Measurements from ENCODE around the gene ZFP36L2. TPM values are rescaled to one million over a fixed set of nuclear protein-coding genes. Genes with fewer than 3 reads are reported as not detected.

The ZFP36L2 gene, protein sequence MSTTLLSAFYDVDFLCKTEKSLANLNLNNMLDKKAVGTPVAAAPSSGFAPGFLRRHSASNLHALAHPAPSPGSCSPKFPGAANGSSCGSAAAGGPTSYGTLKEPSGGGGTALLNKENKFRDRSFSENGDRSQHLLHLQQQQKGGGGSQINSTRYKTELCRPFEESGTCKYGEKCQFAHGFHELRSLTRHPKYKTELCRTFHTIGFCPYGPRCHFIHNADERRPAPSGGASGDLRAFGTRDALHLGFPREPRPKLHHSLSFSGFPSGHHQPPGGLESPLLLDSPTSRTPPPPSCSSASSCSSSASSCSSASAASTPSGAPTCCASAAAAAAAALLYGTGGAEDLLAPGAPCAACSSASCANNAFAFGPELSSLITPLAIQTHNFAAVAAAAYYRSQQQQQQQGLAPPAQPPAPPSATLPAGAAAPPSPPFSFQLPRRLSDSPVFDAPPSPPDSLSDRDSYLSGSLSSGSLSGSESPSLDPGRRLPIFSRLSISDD
- 71.1 TPM for polyA plus RNA-seq (2013, experiment 1 of 2)
- 70.6 TPM for polyA plus RNA-seq (2013, experiment 2 of 2)

DNA sequence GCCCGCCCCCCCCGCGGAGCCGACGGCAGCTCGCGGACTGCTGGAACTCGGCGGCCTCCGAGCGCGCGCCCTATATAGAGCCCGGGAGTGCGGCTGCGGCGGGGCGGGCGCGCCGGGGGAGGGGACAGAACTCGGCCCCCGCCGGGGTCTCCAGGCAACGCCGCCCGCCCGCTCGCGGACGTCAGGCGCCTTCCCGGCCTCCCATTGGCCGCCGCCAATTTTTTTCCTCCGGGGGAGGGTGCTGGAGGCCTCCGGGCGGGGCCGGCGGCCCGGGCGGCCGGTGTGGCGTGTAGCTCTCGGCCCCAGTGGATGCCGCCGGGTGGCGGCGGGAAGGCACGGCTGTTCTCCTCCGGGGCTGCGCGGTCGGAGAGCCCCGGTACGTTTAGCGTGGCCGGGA is at the start of gene ZFP36L2:
Gene ZFP36L2 (minus strand): TSS at position 49 of the 397 bp plus-strand sequence. CDS start 291 bp downstream, outside the sequence.
- Histone ChIP-seq H4K5ac (ENCODE audit: low read length) (no peak within 1 kb of the TSS), H2BK5ac (ENCODE audit: low read length) (peak within 1 kb of the TSS; percentile 91), H3K4me3 (ENCODE audit: low read length) (peak within 1 kb of the TSS; percentile 92), H3K9ac (ENCODE audit: low read length) (peak within 1 kb of the TSS; percentile 98), H3K4ac (ENCODE audit: low read depth, low read length) (peak within 1 kb of the TSS; percentile 88), H3K79me1 (ENCODE audit: low read length) (no peaks in the 10 kb centered on the region), H2AK5ac (ENCODE audit: low read length) (no peak within 1 kb of the TSS), H3K18ac (ENCODE audit: low read length) (peak within 1 kb of the TSS; percentile 99), H4K8ac (ENCODE audit: low read depth, low read length) (peak within 1 kb of the TSS; percentile 99), H2BK120ac (ENCODE audit: low read depth, low read length) (peak within 1 kb of the TSS; percentile 76), H2BK15ac (replicated peaks; ENCODE audit: low read depth) (no peak within 1 kb of the TSS), H3K23ac (ENCODE audit: low read length) (peak within 1 kb of the TSS; percentile 94), H3K79me2 (ENCODE audit: control insufficient read depth, insufficient read depth, low read length) (peaks cover 35% of the 10 kb centered on the region), H3K4me2 (ENCODE audit: low read length) (peak within 1 kb of the TSS; percentile 87), H3K36me3 (ENCODE audit: control insufficient read depth, insufficient read depth, low read length) (no peaks in the 10 kb centered on the region), H3K56ac (ENCODE audit: low read length) (peak within 1 kb of the TSS; percentile 98), H3K4me1 (ENCODE audit: control insufficient read depth, low read depth, low read length) (peaks cover 4% of the 10 kb centered on the region), H3K27ac (ENCODE audit: low read depth, low read length) (peak within 1 kb of the TSS; percentile 98), H3K27me3 (ENCODE audit: insufficient read depth, low read length, poor library complexity) (no peaks in the 10 kb centered on the region)
- no CpG with 5 or more reads among the region's 58 CpGs for WGBS (ENCODE audit: extremely low coverage, insufficient coverage, low lambda C conversion rate)
- DNase-seq, result peak; percentile 96

DNA sequence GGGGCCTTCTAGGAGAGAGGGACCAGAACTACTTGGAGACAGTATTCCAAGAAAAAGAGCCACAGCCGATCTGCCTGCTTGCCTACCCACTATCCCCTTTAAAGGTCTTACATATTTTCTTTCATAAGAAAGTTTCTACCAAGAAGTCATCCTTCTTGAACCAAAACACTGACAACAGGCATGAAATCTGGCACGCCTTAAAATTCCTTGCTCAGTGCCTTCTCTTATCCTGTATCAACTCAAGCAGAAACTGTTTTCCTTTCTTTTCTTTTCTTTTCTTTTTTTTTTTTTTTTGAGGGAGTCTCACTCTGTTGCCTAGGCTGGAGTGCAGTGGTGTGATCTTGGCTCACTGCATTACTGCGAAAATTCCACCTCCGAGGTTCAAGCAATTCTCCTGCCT is 48.3 kb upstream of the ZFP36L2 start:
- Histone ChIP-seq H2BK15ac (replicated peaks; ENCODE audit: low read depth) (no peak overlapping the region), H3K4me1 (ENCODE audit: control insufficient read depth, low read depth, low read length) (peaks cover 14% of the 10 kb centered on the region), H3K4me2 (ENCODE audit: low read length) (no peak overlapping the region), H2BK120ac (ENCODE audit: low read depth, low read length) (no peak overlapping the region), H4K8ac (ENCODE audit: low read depth, low read length) (no peak overlapping the region), H3K27me3 (ENCODE audit: insufficient read depth, low read length, poor library complexity) (no peaks in the 10 kb centered on the region), H4K5ac (ENCODE audit: low read length) (no peak overlapping the region), H3K9ac (ENCODE audit: low read length) (no peak overlapping the region), H3K56ac (ENCODE audit: low read length) (no peak overlapping the region), H3K4me3 (ENCODE audit: low read length) (no peak overlapping the region), H2BK5ac (ENCODE audit: low read length) (no peak overlapping the region), H2AK5ac (ENCODE audit: low read length) (no peak overlapping the region), H3K23ac (ENCODE audit: low read length) (no peak overlapping the region), H3K27ac (ENCODE audit: low read depth, low read length) (no peak overlapping the region), H3K79me2 (ENCODE audit: control insufficient read depth, insufficient read depth, low read length) (no peaks in the 10 kb centered on the region), H3K79me1 (ENCODE audit: low read length) (no peaks in the 10 kb centered on the region), H3K36me3 (ENCODE audit: control insufficient read depth, insufficient read depth, low read length) (no peaks in the 10 kb centered on the region), H3K18ac (ENCODE audit: low read length) (no peak overlapping the region), H3K4ac (ENCODE audit: low read depth, low read length) (no peak overlapping the region)
- no peak for DNase-seq
- no CpG with 5 or more reads among the region's 4 CpGs for WGBS (ENCODE audit: extremely low coverage, insufficient coverage, low lambda C conversion rate)

DNA sequence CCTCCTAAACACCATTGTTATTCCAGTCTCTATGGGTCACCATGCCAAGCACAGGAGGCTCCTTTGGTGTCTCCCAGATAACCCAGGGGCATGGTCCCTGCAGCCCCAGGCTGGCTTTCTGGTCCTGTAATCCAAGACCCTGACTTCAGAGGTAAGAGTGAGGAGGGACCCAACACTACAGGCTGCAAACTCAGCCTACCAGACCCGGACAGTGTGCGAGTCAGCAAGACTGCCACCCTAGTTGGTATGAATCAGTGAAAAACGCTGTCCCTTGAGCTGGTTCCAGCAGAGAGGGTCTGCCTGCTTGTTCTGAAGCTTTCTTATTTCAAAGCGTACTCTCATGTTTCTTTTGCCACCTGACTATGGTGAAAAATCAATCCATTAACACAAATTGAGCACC is 47.6 kb upstream of the ZFP36L2 start:
- Histone ChIP-seq H3K4me1 (ENCODE audit: control insufficient read depth, low read depth, low read length) (peaks cover 14% of the 10 kb centered on the region), H4K5ac (ENCODE audit: low read length) (no peak overlapping the region), H3K27ac (ENCODE audit: low read depth, low read length) (no peak overlapping the region), H2AK5ac (ENCODE audit: low read length) (no peak overlapping the region), H3K4ac (ENCODE audit: low read depth, low read length) (no peak overlapping the region), H2BK5ac (ENCODE audit: low read length) (no peak overlapping the region), H3K18ac (ENCODE audit: low read length) (no peak overlapping the region), H3K23ac (ENCODE audit: low read length) (no peak overlapping the region), H2BK15ac (replicated peaks; ENCODE audit: low read depth) (no peak overlapping the region), H3K79me1 (ENCODE audit: low read length) (no peaks in the 10 kb centered on the region), H3K27me3 (ENCODE audit: insufficient read depth, low read length, poor library complexity) (no peaks in the 10 kb centered on the region), H3K79me2 (ENCODE audit: control insufficient read depth, insufficient read depth, low read length) (no peaks in the 10 kb centered on the region), H3K56ac (ENCODE audit: low read length) (no peak overlapping the region), H2BK120ac (ENCODE audit: low read depth, low read length) (no peak overlapping the region), H3K36me3 (ENCODE audit: control insufficient read depth, insufficient read depth, low read length) (no peaks in the 10 kb centered on the region), H4K8ac (ENCODE audit: low read depth, low read length) (no peak overlapping the region), H3K9ac (ENCODE audit: low read length) (no peak overlapping the region), H3K4me3 (ENCODE audit: low read length) (no peak overlapping the region), H3K4me2 (ENCODE audit: low read length) (no peak overlapping the region)
- no CpG with 5 or more reads among the region's 4 CpGs for WGBS (ENCODE audit: extremely low coverage, insufficient coverage, low lambda C conversion rate)
- DNase-seq, result no peak

DNA sequence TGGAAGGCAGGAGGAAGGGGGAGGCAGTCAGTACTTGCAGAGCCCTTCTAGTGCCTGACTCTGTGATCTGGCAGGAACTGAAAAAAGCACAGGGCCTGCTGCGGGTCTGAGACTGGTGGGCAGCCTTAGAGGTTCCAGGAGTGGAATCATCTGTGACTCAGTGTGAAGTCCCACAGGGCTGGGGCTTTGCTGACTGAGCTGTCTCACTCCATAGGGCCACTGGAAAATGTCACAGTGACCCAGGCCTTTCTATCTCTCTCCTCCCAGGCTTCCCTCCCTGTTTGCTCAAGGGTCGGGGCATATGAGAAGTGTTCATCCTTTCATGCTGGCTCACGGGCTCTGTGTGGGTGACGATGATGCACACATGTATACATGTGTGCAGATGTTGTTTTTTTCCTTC is 47.1 kb upstream of the ZFP36L2 start:
- no peak overlapping the region for H2AK5ac ChIP-seq (ENCODE audit: low read length)
- H3K27ac ChIP-seq (ENCODE audit: low read depth, low read length), result no peak overlapping the region
- no peak overlapping the region for H3K4me2 ChIP-seq (ENCODE audit: low read length)
- no peaks in the 10 kb centered on the region for H3K79me1 ChIP-seq (ENCODE audit: low read length)
- H3K56ac ChIP-seq (ENCODE audit: low read length), result no peak overlapping the region
- DNase-seq, result no peak
- no peaks in the 10 kb centered on the region for H3K79me2 ChIP-seq (ENCODE audit: control insufficient read depth, insufficient read depth, low read length)
- H3K4me1 ChIP-seq (ENCODE audit: control insufficient read depth, low read depth, low read length), result peaks cover 12% of the 10 kb centered on the region
- H2BK120ac ChIP-seq (ENCODE audit: low read depth, low read length), result no peak overlapping the region
- H2BK15ac ChIP-seq (replicated peaks; ENCODE audit: low read depth), result no peak overlapping the region
- no peak overlapping the region for H3K18ac ChIP-seq (ENCODE audit: low read length)
- no peak overlapping the region for H4K5ac ChIP-seq (ENCODE audit: low read length)
- H2BK5ac ChIP-seq (ENCODE audit: low read length), result no peak overlapping the region
- H3K36me3 ChIP-seq (ENCODE audit: control insufficient read depth, insufficient read depth, low read length), result no peaks in the 10 kb centered on the region
- no peaks in the 10 kb centered on the region for H3K27me3 ChIP-seq (ENCODE audit: insufficient read depth, low read length, poor library complexity)
- WGBS (ENCODE audit: extremely low coverage, insufficient coverage, low lambda C conversion rate), result no CpG with 5 or more reads among the region's 4 CpGs
- no peak overlapping the region for H4K8ac ChIP-seq (ENCODE audit: low read depth, low read length)
- no peak overlapping the region for H3K23ac ChIP-seq (ENCODE audit: low read length)
- no peak overlapping the region for H3K9ac ChIP-seq (ENCODE audit: low read length)
- H3K4me3 ChIP-seq (ENCODE audit: low read length), result no peak overlapping the region
- H3K4ac ChIP-seq (ENCODE audit: low read depth, low read length), result no peak overlapping the region

DNA sequence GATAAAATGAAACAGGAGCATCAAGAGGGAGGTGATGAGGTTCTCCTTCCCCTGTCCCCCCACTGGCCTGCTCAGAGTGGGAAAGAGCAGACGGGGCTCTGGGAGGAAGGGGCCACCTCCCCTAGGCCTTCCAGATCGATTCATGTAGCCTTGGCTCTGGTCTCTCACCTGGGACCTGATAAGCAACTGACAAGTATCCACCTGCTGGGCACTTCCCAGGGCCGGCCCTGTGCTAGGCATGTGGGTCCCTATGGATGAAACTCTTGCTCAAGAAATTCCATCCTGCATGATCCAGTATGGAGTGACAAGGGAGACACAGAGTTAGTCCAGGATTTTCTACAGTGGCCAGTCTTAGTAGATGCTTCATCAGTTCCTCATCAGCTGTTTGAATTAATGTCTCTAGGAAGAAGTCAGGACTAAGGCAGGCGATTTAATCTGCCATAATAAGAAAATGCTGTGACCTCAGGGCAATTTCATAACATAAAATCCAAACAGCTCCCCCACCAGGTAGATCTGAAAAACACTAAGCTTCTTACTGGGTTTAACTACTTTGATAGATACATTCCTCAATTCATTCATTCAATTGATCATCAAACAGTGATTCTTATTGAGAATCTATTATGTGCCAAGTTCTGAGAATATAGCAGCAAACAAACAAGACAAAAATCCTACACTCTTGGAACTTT is 44.7 kb upstream of the ZFP36L2 start:
- no peak overlapping the region for H3K56ac ChIP-seq (ENCODE audit: low read length)
- H4K5ac ChIP-seq (ENCODE audit: low read length), result no peak overlapping the region
- H2BK15ac ChIP-seq (replicated peaks; ENCODE audit: low read depth), result no peak overlapping the region
- H2AK5ac ChIP-seq (ENCODE audit: low read length), result no peak overlapping the region
- no peaks in the 10 kb centered on the region for H3K79me2 ChIP-seq (ENCODE audit: control insufficient read depth, insufficient read depth, low read length)
- H3K18ac ChIP-seq (ENCODE audit: low read length), result no peak overlapping the region
- H3K4me2 ChIP-seq (ENCODE audit: low read length), result no peak overlapping the region
- no peak overlapping the region for H4K8ac ChIP-seq (ENCODE audit: low read depth, low read length)
- no peak overlapping the region for H2BK5ac ChIP-seq (ENCODE audit: low read length)
- no peaks in the 10 kb centered on the region for H3K27me3 ChIP-seq (ENCODE audit: insufficient read depth, low read length, poor library complexity)
- H3K4ac ChIP-seq (ENCODE audit: low read depth, low read length), result no peak overlapping the region
- H3K4me3 ChIP-seq (ENCODE audit: low read length), result no peak overlapping the region
- H3K27ac ChIP-seq (ENCODE audit: low read depth, low read length), result no peak overlapping the region
- H3K79me1 ChIP-seq (ENCODE audit: low read length), result no peaks in the 10 kb centered on the region
- no peak overlapping the region for H3K9ac ChIP-seq (ENCODE audit: low read length)
- H3K4me1 ChIP-seq (ENCODE audit: control insufficient read depth, low read depth, low read length), result no peaks in the 10 kb centered on the region
- no peak overlapping the region for H2BK120ac ChIP-seq (ENCODE audit: low read depth, low read length)
- H3K36me3 ChIP-seq (ENCODE audit: control insufficient read depth, insufficient read depth, low read length), result no peaks in the 10 kb centered on the region
- DNase-seq, result peak; percentile 29
- WGBS (ENCODE audit: extremely low coverage, insufficient coverage, low lambda C conversion rate), result no CpG with 5 or more reads among the region's 4 CpGs
- H3K23ac ChIP-seq (ENCODE audit: low read length), result no peak overlapping the region

Measured in mesendoderm (in vitro differentiated cells).